Thoracic aorta (tissue), 2 donors: ENCODE measurements around the gene DSTN. TPM values are rescaled to one million over a fixed set of nuclear protein-coding genes. Genes with fewer than 3 reads are reported as not detected.

Experiments
- ATAC-seq: fragments of 150-250 bp; one replicate; pipeline ENCODE4 v1.8.0; 2017; ENCODE audit warnings: low read depth; ENCODE audit not compliant: insufficient number of reproducible peaks, low FRiP score
- DNase-seq: peaks from one replicate; pipeline ENCODE4 v3.0.0-alpha.2; 2020; ENCODE audit warnings: low spot score
- H3K27ac ChIP-seq, 2 donors: fragments of 200-600 bp; sonication (generic); 1 replicate in 1 of 2; 2 replicates in 1 of 2; pipeline ENCODE4 v1.5.1; 2016; ENCODE audit warnings: mild to moderate bottlenecking in 2 of 2, moderate library complexity in 2 of 2
- H3K27me3 ChIP-seq: fragments of 200-600 bp; sonication (generic); replicated peaks from 2 replicates; pipeline ENCODE4 v1.6.0; 2016; ENCODE audit warnings: mild to moderate bottlenecking; ENCODE audit not compliant: insufficient read depth
- H3K36me3 ChIP-seq: fragments of 200-600 bp; sonication (generic); one replicate; pipeline ENCODE4 v1.5.1; 2016
- H3K4me1 ChIP-seq, 2 donors: fragments of 200-600 bp; sonication (generic); 1 replicate in 1 of 2; 2 replicates in 1 of 2; pipeline versions ENCODE4 v1.5.1 to v1.6.0; 2016; ENCODE audit warnings: low read depth in 2 of 2, mild to moderate bottlenecking in 1 of 2; ENCODE audit not compliant: control insufficient read depth in 1 of 2
- H3K4me3 ChIP-seq: fragments of 200-600 bp; sonication (generic); 2 replicates; pipeline ENCODE4 v1.5.1; 2016; ENCODE audit warnings: mild to moderate bottlenecking
- H3K9me3 ChIP-seq: fragments of 200-600 bp; sonication (generic); 2 replicates; pipeline ENCODE4 v1.5.1; 2016
- CTCF ChIP-seq: fragments of 200-600 bp; sonication (generic); IDR thresholded peaks from one replicate; pipeline ENCODE4 v1.5.1; 2019; ENCODE audit warnings: antibody characterized with exemption
- total RNA-seq, 2 donors: library from RNA; depleted of rRNA; stranded (reverse); fragments of >200 nt; gene quantifications; one replicate each; pipeline versions ENCODE4 v1.1.0 to v1.2.3, GENCODE V29; 2016

DSTN gene
- total RNA-seq, 2 donors from 2014 or later = 1,342 to 1,977 TPM

GRCh38 chr20:17538517-17539170 is 31.2 kb upstream of the DSTN start:
- no peak for ATAC-seq
- no peak overlapping the region for H3K27ac ChIP-seq

GRCh38 chr20:17541596-17541995 is 28.3 kb upstream of the DSTN start:
- Histone ChIP-seq H3K27me3 (no peaks in the 10 kb centered on the region), H3K27ac (peak overlapping the region; percentile 57 to 73), H3K4me3 (no peak overlapping the region), H3K9me3 (no peaks in the 10 kb centered on the region), H3K36me3 (no peaks in the 10 kb centered on the region), H3K4me1 (peaks cover 39 to 47% of the 10 kb centered on the region in 2 donors)
- no peak for TF ChIP-seq CTCF
- ATAC-seq (no peak), DNase-seq (no peak)

More at GRCh38 chr20:17538517-17539170, 31.2 kb upstream of the DSTN start:
- Histone ChIP-seq H3K4me1 (peaks cover 30 to 40% of the 10 kb centered on the region in 2 donors), H3K9me3 (no peaks in the 10 kb centered on the region), H3K36me3 (no peaks in the 10 kb centered on the region), H3K27me3 (no peaks in the 10 kb centered on the region), H3K4me3 (no peak overlapping the region)
- no peak for DNase-seq
- TF ChIP-seq CTCF = no peak

GRCh38 chr20:17541996-17542395 is 27.9 kb upstream of the DSTN start:
- Histone ChIP-seq H3K27ac (peak overlapping the region; percentile 57 to 73), H3K4me3 (peak overlapping the region; percentile 30), H3K9me3 (no peaks in the 10 kb centered on the region), H3K36me3 (no peaks in the 10 kb centered on the region), H3K27me3 (no peaks in the 10 kb centered on the region), H3K4me1 (peaks cover 39 to 46% of the 10 kb centered on the region in 2 donors)
- DNase-seq (no peak), ATAC-seq (no peak)
- TF ChIP-seq CTCF = no peak

- H3K9me3 ChIP-seq = no peaks in the 10 kb centered on the region
- peak overlapping the region; percentile 57 to 73 for H3K27ac ChIP-seq
- TF ChIP-seq CTCF = no peak
- no peak for DNase-seq
- H3K4me1 ChIP-seq = peaks cover 39 to 45% of the 10 kb centered on the region in 2 donors
- no peaks in the 10 kb centered on the region for H3K36me3 ChIP-seq
- no peaks in the 10 kb centered on the region for H3K27me3 ChIP-seq
- no peak for ATAC-seq
- H3K4me3 ChIP-seq = peak overlapping the region; percentile 30
These were observed 27.4 kb upstream of the DSTN start for GRCh38 chr20:17542481-17542880.

GRCh38 chr20:17542993-17543412 is 26.9 kb upstream of the DSTN start:
- Histone ChIP-seq H3K4me1 (peaks cover 39 to 44% of the 10 kb centered on the region in 2 donors), H3K27ac (peak overlapping the region; percentile 57 to 73), H3K9me3 (no peaks in the 10 kb centered on the region), H3K27me3 (no peaks in the 10 kb centered on the region), H3K36me3 (no peaks in the 10 kb centered on the region), H3K4me3 (peak overlapping the region; percentile 19)
- no peak for TF ChIP-seq CTCF
- ATAC-seq (peak; percentile 88), DNase-seq (no peak)
